Measurements from ENCODE around the gene TM4SF4.
"Not testable (repeated sequence)": the region's sequence is repeated elsewhere in the genome, so short reads cannot be mapped to it uniquely, and the experiment has no call there.

The TM4SF4 gene, protein sequence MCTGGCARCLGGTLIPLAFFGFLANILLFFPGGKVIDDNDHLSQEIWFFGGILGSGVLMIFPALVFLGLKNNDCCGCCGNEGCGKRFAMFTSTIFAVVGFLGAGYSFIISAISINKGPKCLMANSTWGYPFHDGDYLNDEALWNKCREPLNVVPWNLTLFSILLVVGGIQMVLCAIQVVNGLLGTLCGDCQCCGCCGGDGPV

GRCh38 chr3:149474250-149474817 lies at the start of gene TM4SF4:
Gene TM4SF4 (plus strand): TSS chr3:149474697. CDS start chr3:149474878, 181 bp downstream.
- no peak for DNase-seq

GRCh38 chr3:149424918-149425317 lies 49.6 kb upstream of the TM4SF4 start:
- DNase-seq = no peak

- DNase-seq = no peak
Measured at GRCh38 chr3:149426325-149426724, 48.2 kb upstream of the TM4SF4 start.

DNA sequence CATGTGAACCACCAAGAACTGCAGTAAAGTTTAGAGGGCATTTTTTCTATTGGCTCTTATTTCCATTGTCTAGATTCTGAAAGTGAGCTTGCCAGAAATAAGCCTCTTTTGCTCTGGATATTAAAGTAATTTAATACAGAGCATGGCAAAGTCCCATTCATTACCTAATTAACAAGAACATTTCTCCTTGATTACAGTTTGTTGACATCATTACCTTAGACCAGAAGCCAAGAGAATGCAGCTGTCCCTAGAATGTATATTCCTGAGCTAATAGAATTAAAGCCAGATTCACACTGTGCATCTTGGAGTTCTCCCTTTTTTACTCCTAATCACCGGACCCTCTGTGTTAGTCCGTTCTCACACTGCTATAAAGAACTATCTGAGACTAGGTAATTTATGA lies 46.4 kb upstream of the TM4SF4 start:
- DNase-seq = no peak

DNA sequence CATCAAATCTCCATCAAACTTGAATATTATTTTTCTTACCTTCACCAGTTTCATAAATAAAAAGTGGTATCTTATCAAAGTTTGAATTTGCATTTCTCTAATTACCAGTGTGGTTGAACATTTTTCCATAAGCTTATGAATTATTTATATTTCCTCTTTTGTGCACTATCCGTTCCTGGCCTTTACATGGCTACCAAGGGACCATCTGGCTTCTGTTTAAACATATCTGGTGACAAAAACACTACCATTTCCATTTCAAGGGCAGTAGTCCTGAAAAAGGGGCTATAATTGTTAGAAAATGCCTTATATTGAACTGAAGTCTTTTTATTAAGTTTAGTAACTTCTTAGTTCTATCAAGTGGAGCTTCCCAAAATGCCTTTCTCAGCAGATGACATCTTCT lies 44.3 kb upstream of the TM4SF4 start:
- no peak for DNase-seq

GRCh38 chr3:149432149-149432548 lies 42.3 kb upstream of the TM4SF4 start:
- DNase-seq = no peak

- DNase-seq = no peak
Measured at GRCh38 chr3:149435996-149436885, 38.3 kb upstream of the TM4SF4 start.

GRCh38 chr3:149437286-149437685 lies 37.2 kb upstream of the TM4SF4 start:
- DNase-seq = no peak

GRCh38 chr3:149437710-149438109 lies 36.8 kb upstream of the TM4SF4 start:
- DNase-seq = no peak

GRCh38 chr3:149438981-149439380 lies 35.5 kb upstream of the TM4SF4 start:
- no peak for DNase-seq

- DNase-seq = no peak
Measured at GRCh38 chr3:149441642-149442041, 32.9 kb upstream of the TM4SF4 start.

- no peak for DNase-seq
Measured at GRCh38 chr3:149442043-149442442, 32.5 kb upstream of the TM4SF4 start.

- DNase-seq = peak; percentile 75
Measured at GRCh38 chr3:149442851-149443544, 31.5 kb upstream of the TM4SF4 start.

DNA sequence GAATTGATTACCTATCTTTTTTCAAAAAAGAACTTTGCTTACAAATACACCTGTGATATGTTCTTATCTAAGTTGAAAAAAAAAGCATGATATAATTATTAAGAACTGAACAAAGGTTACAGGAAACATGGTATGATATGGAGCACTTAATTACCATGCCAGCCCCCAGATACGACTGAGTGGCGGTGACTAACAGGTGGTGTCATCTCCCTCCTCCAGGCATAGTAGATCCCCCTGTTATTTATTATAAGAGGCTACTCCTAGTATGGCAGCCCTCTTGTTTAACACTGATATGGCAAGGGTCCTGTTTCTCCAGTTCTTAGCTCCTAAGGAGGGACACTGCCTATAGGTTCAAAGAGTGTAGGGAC lies 31.0 kb upstream of the TM4SF4 start:
- no peak for DNase-seq

GRCh38 chr3:149444867-149445266 lies 29.6 kb upstream of the TM4SF4 start:
- not testable (repeated sequence) for DNase-seq

DNA sequence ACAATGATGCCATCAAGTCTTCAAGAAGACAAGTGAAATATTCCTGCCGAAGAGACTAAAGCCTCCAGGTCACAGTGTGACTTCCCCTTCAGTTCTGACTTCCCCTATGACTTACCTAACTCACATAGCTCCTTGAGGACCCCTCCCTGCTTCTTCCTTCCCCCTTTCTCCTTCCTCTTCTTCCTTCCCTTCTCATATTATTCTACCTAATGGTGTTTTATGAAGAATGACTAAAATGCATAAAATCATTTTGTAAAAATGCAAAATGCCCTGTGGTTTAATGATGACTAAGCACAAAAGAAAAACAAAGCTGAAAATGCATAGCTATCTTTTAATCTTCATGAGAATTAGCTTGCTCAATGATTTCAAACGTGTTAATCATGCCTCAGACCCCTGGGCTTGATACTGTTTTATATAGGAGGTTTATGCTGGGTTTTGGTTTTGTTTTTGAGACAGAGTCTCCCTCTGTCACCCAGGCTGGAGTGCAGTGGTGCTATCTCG lies 26.1 kb upstream of the TM4SF4 start:
- peak; percentile 87 for DNase-seq

DNA sequence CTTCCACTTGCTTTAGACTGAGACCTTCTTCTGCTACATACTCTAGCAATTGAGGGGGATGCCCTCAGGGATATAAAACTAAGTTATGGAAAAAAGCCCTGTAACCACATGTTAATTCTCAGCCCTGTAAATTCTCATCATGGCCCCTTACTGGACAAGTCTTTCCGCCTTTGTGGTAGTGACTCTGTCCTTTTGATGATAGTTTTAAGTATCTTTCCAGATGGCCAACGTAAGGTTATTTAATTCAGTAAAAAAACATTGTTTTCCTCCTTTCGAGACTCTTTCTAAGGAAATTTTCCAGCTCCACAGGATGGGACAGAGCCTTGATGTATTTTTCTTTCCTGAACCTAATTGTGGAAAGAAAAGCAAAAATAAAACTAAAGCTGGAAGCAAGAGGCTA lies 25.3 kb upstream of the TM4SF4 start:
- DNase-seq = peak; percentile 58

DNA sequence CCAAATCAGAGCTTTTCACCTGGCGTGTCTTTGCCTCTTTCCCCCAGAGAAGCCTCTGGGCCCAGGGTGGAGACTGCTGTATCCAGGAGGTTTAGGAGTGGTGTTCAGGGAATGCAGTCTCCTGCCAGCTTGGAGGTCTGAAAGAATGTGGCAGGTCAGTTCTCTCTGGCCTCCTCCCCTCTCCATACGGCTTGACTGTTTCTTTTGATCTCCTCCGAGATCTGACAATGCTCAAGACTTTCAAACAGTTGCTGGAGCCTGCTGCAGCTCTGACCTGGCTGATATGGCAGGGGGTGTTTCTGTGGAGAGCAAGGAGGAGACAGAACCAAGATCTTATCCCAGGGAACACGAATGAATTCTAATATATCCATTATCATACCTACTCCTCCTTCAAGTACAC lies 24.7 kb upstream of the TM4SF4 start:
- peak; percentile 72 for DNase-seq

DNA sequence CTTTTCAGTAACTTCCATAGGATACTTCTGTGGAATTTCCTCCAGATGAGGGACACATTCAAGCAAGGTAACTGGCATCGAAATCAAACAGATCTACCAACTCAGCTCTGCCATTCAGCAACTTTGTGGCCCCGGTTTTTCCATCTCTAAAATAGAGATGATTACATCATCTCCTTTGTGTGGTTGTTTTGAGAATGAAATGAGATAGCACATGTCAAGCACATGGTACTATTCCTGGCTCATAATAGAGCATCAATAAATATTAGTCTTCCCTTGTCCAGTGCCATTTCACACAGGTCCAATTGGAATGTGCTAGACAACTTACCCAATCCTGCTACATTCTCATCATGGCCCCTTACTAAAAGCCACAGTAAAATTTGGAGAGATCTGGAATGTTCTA lies 24.2 kb upstream of the TM4SF4 start:
- DNase-seq = peak; percentile 28

GRCh38 chr3:149452036-149452435 lies 22.5 kb upstream of the TM4SF4 start:
- DNase-seq = no peak

GRCh38 chr3:149453140-149453805 lies 21.2 kb upstream of the TM4SF4 start:
- DNase-seq = no peak

DNA sequence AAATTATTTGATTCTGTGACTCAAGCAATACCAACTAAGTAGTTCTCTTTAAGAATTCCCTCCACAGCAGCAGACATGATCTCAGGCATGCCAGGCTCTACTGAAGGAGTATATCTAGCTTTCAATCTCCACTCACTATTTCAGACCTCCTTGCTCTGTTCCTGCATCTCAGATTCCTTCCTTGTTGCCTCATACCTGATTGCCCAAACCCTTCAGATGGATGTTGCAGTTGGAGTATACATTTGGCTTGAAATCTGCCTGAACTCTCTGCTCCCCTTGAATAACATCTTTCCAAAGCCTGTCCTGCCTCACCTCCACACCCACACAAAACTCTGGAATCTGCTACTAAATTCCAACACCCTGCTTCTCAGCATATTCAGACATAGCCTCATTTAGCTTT lies 19.8 kb upstream of the TM4SF4 start:
- DNase-seq = peak; percentile 62

DNA sequence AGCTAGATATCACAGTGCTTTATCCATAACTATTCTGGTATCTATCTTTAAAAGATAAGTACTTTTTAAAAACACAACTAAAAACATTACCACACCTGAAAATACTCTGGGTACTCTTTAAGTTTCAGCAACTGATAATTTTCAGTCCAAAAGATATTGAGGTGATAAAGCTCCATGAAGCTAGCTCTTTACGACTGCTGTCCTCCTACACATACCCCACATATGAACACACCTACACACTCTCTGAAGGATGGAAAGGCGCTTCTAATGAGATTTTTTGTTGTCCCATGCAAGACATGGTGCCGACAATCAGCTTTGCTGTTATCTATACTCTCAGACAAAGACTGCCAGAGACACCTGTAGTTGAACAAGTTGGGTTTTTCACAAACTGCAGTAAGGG lies 19.1 kb upstream of the TM4SF4 start:
- no peak for DNase-seq

Data from fibroblast of upper back skin (primary cell).